NCI-H1417 treated with DMSO at 0.1 percent for 48 hours (cell line): ENCODE measurements around the gene PORCN.

Source experiments
- DNase-seq: peaks from one replicate; lab custom pipeline; 2025; lab: John Stamatoyannopoulos, UW

PORCN gene

DNA sequence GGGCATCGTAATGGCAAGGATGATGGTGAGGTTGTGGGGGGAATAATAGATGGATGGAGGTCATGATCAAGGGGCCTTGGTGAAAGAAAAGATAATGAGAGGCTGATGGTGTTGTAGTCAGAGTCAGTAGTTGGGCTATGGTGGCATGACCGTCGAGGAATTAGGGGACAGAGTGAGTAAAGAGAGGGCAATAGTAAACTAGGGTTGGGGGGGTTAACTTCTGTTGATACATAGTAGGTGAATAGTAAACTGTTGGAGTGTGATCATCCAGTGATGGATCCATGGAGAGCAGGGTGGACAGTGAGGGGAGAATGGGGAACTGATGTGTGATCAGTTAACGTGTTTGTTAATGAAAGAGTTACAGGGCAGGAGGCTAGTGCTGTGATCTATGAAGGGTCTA is 31.9 kb upstream of the PORCN start:
- no peak for DNase-seq

DNA sequence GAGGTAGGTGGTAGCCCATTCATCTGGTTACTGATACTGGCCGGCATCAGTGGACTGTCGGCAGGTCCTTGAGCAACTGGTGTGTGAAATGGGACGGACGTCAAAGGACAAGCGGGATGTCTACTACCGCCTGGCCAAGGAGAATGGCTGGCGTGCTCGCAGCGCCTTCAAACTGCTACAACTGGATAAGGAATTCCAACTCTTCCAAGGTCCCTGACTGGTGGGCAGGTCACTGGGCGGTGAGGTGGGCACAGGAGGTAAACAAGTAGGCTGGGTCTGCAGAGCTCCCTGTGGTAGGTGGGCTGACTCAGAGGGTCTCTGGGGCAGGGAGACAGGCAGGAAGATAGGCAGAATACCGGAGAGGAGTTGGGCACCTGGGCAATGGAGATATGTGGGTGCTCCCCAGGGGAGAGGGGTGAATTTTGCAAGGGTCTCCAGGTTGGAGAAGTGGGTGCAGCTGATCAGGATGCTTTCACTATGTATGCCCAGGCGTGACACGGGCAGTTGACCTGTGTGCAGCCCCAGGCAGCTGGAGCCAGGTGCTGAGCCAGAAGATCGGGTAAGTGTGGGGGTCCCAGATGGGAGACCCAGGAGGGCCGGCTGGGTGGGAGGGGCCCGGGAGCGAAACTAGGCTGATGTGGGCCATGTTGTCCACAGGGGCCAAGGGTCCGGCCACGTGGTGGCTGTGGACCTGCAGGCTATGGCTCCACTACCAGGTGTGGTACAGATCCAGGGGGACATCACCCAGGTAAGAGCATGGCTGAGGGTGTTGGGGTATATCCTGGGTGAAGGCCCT is 30.6 kb upstream of the PORCN start:
- no peak for DNase-seq

DNA sequence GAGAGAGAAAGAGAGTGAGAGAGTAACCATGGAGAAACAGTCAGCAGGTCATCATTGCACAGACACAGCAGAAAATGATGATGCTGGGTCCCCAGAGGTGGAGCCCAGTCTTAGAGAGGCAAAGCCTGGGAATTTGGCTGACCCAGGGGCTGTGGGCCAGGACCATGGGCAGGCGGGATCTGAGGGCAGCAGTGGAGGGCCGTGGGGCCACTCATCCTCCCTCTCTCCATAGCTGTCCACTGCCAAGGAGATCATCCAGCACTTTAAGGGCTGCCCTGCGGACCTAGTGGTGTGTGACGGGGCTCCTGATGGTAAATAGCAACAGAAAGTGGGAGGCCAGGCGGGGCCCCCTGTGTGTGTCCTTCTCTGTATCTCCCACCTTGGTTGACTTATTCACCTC is 30.0 kb upstream of the PORCN start:
- no peak for DNase-seq

DNA sequence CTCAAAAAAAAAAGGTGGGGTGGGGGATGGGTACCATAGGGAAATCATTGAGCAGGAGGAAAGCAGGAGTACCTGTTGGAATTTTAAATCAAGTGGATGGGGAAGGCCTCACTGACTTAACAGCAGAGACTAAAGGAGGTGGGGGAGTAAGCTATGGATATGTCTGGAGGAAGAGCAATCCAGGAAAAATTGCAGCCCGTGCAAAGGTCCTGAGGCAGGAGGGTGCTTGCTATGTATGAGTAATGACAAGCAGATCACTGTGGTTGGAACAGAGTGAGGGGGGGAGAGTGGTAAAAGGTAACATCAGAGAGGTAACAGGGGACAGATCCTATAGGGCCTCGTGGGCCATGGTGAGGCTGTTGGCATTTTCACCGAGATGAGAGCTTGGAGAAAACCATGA is 28.6 kb upstream of the PORCN start:
- no peak for DNase-seq

DNA sequence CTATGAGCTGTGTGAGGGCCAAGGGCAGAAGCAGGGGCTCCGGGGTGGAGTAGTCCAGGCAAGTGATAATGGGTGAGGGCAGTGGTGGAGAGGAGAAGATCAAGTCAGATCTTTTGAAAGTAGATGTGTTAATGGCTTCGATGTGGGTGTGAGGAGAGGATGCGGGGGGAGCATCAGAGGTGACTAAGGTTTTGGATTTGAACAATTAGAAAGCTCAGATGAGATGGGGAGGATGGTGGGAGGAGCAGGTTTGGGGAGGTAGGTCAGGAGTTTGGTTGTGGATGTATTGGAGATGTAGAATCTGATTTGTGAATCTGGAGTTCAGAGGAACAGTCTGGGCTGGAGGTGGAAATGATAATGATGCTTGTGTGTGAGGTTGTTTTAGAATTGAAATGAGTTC is 28.2 kb upstream of the PORCN start:
- DNase-seq: no peak

DNA sequence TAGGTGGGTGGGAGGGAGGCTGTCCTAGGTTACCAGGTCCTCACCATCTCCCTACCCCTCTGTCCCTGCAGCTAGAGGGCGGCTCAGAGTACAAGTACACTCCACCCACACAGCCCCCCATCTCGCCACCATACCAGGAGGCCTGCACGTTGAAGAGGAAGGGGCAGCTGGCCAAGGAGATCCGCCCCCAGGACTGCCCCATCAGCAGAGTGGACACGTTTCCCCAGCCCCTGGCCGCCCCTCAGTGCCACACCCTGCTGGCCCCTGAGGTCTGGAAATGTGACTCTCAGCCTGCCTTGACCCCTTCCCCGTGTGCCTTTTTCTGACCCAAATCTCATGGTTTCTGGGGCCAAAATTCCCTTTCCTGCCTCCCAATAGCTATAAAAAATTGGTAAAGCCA is 26.3 kb upstream of the PORCN start:
- DNase-seq: no peak

DNA sequence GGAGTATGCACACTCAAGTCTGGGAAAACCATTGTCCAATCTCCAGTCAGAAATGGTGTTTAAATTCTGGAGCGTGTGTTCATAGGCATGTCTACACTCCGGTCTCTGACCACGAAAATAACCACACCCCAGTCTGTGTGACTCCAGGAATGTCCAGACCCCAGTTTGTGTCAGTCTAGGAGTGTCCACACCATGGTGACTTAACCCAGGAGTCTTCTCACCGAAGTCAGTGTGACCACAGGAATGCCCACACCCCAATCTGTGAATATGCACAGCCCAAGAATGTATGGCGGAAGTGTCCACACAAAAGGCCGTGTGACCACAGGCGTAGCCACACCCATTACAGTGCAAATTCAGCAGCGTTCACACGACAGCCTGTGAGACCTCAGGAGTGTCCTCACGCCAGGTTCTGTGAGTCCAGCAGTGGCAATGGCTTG is 21.4 kb upstream of the PORCN start:
- DNase-seq: no peak

DNA sequence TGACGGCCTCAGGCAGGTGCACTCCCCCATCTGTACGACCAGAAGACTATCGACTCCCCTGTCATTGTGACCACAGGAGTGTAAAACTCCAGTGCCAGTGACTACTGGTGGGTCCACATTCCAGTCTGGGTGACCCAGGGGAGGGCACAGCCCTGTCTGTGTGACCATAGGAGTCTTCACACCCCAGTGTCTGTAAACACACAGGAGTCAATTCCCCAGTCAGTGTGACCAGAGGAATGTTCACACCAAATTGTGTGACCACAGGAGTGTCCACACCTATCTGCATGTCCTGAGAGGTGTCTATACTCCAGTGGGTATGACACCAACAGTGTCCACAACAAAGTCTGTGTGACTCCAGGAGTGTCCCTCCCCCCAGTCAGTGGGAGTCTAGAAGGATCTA is 20.8 kb upstream of the PORCN start:
- no peak for DNase-seq

DNA sequence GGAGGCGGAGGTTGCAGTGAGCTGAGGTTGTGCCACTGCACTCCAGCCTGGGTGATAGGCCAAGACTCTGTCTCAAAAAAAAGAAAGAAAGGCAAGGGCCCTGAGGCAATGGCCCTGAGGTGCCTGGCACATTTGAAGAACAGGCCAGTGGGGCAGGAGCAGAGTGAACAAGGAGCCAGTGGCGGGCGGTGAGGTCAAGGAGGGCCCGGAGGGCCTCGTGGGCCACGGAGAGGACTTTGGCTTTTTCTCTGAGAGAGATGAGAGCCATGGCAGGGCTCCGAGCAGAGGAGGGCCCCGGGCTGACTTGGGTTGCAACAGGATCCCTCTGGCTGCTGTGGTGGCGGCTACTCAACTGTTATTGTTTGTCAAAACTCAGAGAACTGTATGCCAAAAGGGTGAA is 19.5 kb upstream of the PORCN start:
- no peak for DNase-seq

DNA sequence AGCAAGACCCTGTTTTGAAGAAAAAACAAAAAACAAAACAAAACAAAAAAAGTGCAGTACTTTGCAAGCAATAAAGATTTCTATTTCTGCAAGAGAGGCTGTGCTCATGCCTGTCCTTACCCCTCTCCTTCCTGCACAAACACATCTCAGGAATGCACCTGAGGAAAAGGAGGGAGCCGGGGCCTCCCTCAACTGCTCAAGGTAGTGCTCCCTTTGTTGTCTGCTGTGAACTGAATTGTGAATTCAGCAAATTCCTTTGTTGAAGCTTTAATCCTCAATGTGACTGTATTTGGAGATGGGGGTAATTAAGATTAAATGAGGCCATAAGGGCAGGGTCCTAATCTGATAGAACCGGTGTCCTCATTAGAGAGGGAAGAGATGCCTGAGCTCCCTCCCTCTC is 18.9 kb upstream of the PORCN start:
- no peak for DNase-seq

DNA sequence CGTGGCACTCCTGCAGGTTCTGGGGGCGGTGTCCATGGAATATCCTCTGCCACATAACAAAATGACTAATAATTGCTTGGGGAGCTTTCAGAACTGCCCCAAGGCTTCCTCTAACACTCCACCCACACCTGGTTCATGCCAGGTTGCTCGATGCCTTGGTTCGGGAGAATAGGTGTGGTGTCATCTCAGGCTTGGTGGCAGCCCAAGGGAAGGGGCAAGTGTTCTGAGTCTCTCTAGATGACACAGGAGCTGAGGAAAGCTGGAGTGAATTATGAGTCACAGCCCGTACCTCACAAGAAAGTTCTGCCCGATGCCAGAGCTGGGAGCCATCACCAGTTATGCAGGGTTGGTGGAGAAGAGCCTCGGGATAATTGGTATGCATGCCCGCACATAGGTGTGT is 18.1 kb upstream of the PORCN start:
- DNase-seq: no peak

DNA sequence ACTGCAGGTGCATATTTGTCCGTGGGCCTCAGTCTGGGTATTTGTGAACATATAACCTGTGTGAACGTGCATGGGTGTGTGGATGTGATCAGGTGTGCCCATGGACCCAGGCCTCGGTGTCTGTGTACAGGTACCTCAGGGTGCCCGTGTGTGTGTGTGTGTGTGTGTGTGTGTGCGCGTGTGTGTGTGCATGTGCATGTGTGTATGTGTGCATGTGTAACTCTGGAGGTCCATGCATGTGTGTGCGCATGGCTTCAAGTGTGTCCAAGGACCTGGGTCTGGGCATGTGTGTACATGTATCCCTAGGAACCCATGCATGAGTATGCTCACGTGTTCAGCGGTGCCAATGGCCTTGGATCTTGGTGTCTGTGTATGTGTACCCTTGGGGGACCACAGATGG is 17.0 kb upstream of the PORCN start:
- DNase-seq: no peak

DNA sequence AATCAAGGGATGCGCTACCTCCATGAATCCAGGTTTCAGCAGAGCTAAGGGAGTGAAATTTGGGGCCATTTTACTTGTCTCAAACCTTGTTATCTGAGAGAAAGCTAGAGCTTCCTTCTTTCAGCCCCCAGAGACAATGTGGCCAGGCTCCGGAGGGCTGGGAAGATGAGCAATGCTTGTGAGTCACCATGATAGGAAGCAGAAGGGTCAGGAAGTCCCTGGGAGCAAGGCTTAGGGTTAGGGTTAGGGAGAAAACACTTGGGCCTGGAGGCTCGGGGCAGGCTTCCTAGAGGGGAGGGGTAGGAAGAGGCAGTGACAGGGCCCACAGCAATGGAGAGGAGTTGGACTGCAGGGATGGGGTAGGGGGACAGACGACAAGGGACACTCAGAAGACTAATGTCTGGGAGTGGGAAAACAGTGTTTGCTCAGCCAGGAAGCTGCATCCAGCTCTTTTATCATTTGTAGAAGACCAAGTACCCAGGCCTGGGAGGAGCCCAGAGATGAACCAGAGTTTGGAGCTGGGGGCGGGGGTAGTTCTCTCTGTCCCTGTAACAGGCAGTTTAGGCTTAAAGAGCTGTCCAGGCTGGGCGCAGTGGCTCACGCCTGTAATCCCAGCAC is 16.4 kb upstream of the PORCN start:
- no peak for DNase-seq

DNA sequence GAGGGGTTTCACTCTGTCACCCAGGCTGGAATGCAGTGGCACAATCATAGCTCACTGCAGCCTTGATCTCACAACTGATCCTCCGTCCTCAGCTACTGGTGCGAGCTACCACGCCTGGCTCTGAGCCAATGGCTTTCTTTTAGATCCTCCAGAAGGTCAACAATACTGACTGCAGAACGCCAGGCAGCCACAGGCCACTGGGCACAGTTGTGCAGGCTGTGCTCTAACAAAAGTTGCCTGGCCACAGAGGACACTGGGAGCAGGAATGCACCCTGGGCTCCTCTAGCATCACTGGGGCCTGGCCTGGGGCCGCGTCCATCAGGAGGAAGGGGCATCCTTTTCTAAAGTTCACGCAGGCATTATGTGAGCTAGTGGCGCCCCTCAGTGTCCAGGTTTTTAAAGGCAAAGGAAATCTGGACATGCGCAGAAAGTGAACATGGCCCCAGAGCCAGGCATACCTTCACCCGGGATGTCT is 14.9 kb upstream of the PORCN start:
- no peak for DNase-seq

DNA sequence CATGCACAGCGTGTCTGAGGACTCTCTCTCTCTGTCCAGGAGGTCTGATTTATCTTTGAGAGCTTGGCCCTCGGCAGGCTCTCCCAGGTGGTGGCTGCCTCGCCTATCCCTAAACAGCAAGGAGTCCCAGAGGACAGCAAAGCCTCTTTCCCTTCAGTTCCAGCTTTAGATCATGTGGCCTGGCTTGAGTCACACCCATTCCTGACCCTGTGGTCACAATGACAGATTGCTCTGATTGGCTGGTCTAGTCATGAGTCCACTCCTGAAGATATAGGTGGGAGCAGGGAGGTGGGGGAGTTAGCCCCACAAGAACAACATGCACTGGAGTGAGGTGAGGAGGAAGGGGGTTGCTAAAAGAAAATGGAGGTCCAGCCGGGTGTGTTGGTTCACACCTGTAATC is 12.1 kb upstream of the PORCN start:
- no peak for DNase-seq

DNA sequence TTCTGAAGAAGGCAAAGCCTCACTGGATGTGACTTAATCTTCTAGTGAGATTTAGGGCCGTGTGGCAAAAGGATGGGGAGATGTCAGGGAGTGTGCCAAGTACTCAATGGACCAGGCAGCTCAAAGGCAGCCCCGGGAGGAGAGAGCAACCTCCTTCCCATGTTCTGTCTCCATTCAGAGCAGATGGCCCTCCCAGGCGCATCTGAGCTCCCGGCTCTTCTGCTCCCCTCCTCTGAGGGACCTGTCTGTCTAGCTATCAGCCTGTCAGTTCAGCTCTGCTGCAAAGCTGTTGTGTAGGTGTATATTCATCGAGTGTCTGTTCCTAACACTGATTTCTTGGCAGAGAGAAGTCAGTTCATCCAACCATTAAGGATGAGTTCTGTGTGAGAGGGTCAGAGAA is 10.9 kb upstream of the PORCN start:
- DNase-seq: no peak

DNA sequence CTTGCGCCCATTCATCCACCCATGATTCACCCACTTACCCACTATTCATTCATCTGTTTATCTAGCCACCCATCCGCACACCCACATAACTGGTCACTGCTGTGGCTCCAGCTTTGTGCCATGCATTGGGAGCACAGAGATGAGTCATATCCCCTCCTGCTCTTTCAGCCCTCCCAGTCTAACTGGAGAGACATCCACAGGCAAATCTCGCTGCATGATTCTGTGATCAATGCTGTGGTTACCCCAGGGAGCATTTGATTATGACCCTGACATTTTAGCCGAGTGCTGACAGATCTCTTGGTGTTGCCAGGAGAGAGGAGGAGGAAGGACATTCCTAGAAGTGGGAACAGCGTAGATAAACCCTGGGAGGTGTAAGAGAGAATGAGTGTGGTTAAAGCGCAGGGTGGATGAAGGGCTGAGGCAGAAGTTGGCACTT is 10.4 kb upstream of the PORCN start:
- no peak for DNase-seq

DNA sequence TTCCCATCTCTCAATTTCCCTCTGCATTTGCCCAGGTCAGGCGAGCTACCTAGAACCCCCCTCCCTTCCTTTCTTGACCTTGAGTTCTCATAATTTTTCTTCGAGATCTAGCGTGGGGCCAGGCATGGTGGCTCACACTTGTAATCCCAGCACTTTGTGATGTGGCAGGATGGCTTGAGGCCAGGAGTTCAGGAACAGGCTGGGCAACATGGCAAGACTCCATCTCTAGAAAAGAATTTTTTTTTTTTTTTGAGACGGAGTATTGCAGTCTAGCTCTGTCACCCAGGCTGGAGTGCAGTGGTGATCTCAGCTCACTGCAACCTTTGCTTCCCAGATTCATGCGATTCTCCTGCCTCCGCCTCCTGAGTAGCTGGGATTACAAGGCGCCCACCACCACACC is 4.5 kb upstream of the PORCN start:
- DNase-seq: no peak

DNA sequence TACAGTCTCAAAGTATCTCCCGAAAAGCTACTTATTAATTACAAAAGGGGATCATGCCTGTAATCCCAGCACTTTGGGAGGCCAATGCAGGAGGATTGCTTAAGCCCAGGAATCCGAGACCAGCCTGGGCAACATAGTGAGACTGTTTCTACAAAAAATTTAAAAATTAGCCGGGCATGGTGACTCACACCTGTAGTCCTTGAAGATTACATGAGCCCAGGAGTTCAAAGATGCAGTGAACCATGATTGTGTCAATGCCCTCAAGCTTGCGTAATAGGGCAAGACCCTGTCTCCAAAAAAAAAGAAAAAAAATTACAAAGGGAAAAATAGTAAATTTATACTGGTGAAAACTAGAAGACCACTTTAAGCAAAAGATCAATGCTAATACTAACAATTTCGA is 3.3 kb upstream of the PORCN start:
- DNase-seq: no peak

DNA sequence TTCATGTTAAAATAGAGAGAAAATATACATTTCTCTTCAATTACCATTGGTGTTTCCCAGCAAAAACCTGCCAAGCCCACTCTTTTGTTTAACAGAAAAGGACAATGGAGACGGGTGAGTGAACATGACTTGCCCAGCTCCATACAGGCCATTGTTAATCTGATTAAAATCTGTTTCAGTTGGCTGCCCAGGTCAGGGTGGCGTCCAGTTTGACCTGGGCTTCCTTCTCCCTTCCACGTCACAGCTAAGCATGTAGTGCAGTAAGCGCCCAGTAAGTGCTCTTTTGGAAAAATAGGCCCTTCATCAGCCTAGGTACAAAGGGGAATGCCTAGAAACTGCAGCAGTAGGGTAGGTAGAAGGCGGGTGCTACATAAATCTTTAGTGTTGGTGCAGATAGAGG is 1.5 kb upstream of the PORCN start:
- DNase-seq: no peak

DNA sequence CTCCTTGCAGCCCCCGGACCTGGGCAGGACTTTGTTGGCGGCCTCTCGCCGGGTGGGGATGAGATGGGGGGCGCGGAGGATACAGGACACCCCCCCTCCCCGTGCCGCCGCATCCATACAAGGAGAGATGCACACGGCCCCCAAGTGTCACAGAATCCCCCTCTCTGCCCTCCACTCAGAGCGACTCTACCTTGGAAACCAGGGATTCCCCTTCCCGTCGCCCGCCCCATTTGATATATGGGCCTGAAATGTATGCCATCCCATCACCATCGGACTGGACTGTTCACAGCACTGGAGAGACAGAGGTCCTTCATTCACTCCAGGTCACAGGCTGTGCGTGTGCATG is 426 bp downstream of the PORCN start:
- DNase-seq: no peak

DNA sequence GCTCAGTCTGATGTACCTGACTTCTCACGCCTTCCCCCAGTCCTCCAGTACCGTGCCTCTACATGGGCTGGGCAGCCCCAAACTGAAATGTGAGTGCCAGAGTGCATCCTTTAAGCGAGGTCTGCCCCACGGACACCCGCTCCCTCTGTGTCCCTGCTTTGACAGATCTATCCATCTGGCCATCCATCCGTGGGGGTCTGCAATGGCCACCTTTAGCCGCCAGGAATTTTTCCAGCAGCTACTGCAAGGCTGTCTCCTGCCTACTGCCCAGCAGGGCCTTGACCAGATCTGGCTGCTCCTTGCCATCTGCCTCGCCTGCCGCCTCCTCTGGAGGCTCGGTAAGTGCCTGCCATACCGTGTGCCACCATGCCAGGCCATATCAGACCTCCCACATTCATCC is 827 bp downstream of the PORCN start:
- DNase-seq: no peak

DNA sequence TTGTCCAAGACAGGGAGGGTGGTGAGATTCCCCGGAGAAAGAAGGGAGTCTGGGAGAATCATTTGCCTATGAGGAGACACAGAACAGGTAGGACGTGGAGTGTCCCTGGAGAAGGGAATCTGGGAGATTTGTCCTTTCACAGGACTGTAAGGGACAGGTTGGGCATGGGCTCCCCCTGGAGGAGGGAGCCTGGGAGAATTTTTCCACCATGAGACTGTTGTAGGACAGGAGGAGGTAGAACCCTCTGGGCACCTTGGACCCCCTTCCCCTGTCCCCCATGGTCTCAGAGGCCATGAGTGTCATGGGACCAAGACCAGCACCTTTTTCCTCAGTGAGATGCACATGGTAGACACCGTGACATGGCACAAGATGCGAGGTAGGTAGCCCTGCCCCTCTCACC is 2.8 kb downstream of the PORCN start:
- no peak for DNase-seq

DNA sequence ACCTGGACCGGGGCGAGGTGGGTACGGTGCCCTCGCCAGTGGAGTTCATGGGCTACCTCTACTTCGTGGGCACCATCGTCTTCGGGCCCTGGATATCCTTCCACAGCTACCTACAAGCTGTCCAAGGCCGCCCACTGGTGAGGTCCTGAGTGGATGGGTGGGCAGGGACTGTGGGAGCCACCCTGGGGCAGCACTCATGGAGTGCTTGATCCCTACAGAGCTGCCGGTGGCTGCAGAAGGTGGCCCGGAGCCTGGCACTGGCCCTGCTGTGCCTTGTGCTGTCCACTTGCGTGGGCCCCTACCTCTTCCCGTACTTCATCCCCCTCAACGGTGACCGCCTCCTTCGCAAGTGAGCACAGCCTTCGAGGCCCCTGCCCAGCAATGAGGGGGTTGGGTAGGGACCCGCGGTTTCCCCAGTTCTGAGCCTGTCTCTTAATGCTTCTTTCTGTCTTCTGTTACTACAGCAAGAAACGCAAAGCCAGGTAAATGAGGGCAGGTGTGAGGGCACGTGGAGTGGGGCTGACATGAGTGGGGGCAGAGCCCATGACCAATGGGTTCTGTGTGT is 3.7 kb downstream of the PORCN start:
- no peak for DNase-seq
